IPS DF 19.7 (cell line): ENCODE results near the gene CDH23.

Experiments used
- DNase-seq: peaks from one replicate; pipeline ENCODE4 v3.0.0-alpha.2; 2013; ENCODE audit warnings: low read depth, low spot score

Gene CDH23

DNA sequence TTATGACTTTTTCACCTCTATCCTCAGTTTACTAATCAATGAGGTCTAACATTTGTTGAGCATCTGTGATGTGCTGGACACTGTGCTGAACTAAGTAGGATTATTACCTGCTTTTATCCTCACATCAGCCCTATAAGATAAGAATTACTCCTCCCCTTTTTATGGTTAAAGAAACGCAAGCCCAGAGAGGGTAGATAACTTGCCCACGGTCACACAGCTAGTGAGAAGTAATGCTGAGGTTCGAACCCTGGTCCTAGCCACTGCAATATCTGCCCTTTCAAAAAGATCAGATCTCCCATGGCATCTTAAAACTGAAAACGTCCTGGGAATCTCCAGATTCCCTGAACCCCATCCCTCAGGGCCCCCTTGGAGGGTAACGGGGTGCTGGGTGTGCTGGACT is 204.6 kb downstream of the CDH23 start:
- DNase-seq = no peak

DNA sequence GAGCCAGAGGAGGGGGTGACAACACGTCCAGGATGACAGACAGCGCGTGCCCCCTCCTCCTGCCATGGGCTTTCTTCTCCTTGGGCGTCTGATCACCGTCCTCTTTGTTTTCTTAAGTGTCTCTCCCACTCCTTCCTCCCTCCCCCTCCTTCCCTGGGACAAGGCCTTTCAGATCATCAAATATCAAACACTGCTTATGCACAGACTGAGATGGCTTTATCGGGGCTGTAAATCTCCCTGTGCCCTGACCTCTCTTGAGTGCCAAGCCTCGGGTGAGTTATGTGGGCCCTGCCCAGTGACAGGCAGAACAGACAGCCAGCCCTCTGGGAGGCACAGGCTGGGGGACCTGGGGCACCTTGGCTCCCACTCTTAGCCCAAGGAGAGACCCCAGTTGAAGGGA is 206.4 kb downstream of the CDH23 start:
- DNase-seq = no peak

DNA sequence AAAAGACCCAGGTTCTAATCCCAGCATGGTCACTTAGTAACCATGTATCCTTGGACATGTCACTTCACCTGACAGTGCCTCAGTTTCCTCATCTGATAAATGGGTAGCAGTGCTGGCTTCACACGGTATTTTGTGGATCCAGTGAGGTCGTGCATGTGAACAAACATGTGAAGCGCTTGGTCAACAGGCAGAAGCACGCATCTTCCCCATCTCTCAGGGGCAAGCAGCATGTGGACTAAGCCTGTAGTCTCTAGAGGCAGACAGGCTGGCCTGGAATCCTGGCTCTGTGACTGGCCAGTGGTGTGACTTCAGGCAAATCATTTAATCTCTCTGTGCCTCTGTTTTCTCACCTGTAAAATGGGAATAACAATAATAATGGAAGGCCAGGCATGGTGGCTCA is 207.0 kb downstream of the CDH23 start:
- DNase-seq = no peak

DNA sequence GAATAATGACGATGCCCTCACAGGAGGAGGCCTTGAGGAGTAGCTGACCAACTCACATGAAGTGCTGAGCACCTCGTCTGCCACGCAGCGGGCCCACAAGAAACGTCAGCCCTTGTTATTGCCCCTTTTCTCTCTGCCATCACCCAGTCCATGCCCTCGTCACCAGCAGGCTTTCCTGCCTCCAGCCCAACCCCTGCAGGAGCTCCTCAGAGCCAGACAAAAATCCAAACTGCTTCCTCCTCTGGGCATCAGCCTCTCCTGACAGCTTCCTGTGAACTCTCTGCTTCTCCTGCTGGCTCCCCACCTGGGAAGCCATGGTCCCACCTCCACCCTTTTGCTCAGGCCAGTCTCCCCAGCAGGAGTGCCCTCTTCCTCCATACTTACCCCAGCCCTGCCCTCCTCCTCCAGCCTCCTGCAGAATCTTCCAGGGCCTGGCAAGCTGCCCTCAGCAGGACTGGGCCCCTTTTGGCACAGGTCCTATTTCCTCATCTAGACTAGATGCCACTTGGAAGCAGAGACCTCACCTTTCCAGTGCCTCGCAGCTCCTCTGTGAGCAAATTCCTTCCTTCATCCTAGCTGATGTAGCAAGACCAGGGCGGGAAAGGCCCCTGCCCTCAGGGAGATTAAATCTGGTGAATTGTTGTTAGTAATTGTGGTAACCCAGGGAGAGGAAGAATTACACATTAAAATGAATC is 207.8 kb downstream of the CDH23 start:
- no peak for DNase-seq

DNA sequence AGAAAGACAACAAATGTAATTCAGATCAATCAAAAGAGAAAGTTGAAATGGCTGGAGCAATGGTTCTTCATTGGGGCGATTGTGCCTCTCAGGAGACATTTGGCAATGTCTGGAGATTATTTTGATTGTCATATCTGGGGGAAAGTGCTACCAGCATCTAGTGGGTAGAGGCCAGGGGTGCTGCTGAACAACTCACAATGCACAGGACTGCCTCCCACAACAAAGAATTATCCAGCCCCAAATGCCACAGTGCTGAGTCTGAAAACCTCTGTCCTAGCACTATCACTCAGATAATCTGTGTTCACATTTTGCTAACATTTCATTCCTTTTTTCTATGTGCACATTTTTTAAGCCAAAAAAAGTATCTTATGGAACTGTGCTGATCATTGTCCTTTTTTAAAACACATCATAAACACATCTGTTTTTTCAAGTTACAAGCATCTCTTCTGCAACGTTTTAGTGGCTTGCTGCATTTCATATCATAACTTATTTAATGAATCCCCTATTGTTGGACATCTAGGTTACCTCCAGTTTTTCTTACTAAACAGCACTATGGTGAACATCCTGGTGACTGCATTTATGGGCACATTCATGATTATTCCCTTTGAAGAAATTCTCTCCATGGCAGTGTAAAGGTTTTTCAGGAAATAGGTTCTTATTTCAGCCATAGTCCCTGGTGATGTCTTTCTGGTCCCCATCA is 208.7 kb downstream of the CDH23 start:
- no peak for DNase-seq

DNA sequence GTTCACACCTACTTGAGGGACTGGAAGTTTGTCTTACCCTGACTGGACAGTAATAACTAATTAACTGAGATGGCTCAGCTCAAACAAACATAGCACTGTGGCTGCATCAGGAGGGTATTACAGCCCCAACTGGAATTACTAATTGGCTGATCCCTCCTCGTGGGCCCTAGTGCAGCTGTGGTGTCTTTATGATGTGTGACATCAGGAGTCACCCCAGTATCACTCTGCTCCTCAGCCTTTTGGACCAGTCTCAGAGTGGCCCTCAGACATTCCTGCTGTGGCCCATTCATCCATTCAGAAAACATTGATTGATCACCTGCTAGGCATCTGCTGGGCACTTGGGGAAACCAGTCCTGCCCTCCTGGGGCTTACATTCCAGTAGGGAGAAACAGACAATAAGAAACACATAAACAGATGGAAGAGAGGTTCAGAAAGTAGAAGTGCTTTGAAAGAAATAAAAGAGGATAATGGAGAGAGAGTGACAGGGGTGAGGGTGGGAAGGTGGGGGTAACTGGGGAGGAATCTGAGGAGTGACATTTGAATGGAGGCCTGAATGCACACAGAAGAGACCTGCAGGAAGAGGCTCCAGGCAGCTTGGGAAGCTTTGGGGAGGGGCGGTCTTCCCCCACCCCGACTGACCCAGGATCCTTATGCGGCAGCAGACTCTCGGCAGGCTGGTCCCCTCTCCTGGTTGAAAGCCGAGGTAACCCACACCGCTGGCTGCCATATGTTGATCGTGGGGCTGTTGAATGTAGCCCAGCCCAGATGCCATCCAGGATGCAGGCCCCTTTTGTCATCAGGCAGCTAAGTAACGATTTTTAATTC is 209.7 kb downstream of the CDH23 start:
- no peak for DNase-seq

DNA sequence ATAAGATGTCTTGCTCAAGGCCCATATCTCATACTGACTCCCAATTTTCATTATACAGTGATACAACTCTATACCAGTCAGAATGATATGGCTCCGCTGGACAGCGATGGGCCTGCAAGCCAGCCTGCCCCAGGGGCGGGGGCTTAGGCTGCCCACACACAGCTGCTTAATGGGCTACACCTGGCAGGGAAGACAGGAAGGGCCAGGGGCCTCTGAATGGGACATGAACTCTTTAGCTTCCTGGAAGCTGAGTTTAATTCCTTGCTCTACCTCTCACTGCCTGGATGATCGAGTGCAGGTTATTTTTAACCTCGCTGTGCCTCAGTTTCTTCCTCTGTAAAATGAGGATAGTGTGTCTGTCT is 210.3 kb downstream of the CDH23 start:
- no peak for DNase-seq

DNA sequence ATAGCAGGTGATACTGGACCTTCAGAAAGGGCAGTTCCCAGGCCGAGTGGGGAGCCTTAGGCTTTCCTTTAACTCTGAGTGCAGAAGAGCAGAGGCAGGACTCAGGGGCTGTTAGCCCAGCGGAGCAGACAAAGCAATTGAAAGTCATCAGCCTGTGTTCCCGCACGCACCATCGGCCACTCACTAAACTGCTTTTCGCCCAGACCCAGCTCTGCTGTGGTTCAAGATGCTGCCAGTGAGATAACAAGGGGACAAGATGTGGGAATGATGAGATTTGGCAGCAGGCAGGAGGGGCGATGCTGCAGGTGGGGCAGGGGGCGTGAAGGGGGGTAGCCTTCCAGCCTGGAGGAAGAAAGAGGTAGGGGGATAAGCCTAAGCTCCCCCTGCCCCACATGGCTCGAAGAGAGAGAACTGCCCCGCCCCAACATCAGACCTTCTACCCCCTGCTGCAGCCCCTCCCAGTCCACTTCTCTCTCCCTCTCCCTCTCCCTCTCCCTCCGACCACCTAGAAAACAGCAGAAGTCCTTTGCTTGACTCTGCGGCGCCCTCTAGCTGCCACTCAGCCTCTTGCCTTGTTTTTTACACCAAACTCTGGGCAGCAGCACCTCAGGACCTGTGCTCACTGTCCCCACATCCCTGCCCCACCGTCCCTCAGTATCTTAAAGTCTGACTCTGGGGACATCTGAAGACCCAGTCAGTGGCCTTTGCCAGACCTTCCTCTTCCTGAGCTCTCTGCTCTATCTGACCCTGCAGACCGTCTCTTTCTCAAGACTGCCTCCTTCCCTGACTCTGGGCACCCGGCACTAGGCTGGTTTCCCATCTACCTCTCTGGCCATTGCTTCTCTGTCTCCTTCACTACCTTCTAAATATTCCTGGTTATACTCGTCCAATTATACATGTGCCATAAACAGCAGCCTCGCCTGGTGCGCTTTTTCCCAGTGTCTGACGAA is 212.4 kb downstream of the CDH23 start:
- DNase-seq = peak; percentile 35

DNA sequence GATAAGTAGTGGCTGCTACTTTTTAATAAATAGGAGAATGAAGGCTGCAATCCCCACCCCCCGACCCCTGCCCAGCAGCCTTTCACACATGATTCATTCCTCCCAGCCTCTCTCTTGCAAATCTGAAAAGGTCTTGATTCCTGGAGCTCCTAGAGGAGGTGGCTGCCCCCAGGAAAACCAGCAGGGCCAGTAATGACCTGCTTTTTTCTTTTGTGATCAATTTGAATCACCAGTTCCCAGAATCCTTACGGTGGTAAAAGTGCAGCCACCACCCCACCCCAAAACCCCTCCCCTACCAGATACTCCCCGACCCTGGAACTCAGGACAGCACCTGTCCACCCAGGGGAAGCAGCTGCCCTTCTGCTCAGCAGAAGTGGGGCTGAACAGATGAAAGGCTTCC is 213.9 kb downstream of the CDH23 start:
- DNase-seq = no peak

DNA sequence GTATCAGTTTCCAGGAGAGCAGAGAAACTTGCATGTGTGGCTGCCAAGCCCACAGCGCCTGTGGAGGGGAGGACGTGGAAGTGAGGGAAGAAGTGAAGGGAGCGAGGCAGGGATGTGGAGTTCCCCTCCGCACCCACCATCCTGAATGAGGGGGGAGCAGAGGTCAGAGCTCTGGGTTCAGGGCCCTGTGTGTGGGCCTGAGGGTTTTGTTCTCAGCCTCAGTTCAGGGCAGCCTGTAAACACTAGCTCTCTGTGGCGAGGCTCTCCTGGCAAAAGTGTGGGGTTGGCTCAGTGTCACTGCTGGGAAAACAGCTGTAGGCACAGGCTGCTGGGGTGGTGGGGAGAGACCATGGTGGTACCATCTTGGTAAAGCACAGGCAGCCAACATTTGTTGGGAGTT is 214.4 kb downstream of the CDH23 start:
- DNase-seq = no peak

DNA sequence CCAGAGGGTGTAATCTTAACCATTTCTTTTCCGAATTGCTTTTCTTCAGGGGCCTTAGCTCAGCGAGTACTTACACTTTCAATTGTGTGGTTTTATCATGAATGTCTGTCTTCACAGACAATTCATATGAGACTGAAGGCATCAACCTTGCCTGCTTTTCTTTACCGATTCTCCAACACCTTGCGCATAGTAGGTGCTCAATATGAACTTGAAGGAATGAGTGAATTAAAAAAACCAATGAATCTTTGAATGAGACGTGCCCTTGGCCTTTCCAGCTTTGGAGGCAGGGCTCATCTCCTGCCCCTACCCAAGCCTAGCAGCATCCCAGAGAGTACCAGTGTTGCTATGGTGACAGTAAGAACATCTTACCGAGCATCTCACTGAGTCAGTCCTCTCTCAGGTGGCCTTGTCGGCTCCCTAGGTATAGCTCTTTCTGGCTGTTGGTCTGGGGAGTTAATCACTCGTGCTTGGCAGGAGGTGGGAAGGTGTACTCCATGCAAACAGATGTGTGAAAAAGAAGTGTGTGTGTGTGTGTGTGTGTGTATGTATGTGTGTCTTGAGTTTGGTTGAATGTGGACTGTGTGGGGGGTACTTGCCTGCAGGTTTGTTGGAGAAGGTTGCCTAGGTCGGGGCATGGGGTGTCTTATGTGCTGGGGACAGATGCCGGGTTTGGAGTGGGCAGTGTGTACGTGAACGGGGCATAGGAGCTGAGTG is 215.1 kb downstream of the CDH23 start:
- DNase-seq = no peak

DNA sequence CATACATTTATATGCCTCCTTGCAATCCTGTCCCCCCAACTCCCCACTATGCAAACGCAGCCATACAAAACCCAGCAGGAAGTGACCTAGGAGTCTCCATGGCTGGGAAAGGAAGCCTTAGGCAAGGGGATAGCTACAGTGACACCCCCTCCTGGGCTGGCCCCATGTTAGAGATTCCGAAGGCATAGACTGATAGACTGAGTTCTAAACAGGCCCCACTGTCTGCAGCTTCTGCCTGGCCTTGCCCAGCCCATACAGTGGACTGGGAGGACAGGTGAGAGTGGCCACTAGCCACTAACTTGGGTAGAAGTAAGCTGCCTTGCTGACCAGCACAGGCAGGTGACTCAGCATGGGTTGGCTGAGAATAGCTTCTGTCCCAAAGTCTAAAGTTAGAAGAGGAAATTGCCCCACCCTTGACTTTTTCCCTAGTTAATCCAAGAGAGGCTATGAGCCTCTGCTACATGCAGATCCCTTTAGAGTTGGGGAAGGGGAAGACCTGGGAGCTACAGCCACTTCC is 216.6 kb downstream of the CDH23 start:
- DNase-seq = no peak

DNA sequence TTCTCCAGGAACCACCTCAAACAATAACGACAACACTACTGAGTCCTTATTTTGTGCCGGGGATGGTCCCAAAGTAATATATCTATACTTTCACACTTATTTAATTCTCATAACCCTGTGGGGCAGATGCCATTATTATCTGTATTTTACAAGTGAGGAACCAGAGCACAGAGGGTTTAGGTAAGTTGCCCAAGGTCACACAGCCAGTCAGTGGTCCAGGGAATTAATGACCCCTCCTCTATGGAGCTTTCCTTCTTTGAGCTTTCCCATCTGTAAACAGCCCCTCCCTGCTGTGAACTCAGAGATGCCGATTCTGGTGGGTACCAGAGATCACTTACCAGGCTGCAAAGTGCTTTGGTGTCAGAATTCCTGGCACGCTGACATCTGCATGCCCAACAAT is 217.2 kb downstream of the CDH23 start:
- no peak for DNase-seq

DNA sequence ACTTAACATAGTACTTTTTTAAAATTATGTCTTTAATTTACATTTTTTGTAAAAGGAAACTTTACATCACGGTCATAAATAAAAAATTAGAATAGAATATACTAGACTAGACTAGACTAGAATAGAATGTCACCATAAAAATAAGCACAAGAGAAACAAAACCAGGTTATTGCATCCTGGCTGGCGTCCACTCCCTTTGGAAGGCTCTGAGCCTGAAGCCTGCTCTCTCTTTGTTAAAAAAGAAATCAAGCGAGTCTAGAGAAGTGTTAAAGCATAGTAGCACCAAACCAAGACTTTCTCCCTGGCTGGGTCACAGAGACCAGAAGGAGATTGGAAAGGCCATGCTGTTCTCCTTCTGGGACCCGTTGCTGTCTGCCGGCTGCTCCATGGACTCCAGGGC is 218.2 kb downstream of the CDH23 start:
- DNase-seq = no peak

DNA sequence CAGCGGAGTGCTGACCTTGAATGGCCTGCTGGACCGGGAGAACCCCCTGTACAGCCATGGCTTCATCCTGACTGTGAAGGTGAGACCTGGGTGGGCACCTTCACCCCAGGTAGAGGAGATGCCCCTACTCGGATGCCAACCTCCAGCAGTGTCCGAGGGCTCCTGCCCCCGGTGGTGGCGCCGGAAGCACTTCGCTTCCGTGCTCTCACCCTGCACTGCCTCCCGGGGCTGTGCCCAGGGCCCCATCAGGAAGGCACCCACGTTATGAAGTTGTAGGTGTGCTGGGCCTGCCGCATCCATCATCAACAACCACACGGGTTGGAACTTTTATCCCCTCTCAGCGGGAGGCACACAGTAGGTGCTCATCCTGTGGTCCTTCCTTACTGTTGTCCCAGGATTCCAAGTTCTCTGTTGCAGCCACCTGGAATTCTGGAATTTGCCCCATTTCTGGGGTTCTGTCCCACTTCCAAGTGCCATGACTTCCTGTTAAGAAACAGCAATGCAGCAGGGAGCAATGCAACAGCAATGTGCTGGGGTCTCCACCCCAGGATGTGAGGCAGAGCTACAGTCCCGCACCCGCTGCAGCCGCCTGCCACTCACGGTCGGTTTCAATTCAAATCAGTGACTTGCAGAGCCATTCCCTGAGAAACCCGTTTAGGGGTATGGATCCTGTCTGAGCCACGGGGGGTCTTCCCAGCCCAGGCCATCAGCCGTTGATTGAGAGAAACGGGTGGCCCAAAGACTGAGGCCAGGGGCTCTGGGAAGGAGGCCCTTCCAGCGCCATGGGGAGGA is 219.0 kb downstream of the CDH23 start:
- DNase-seq = no peak

DNA sequence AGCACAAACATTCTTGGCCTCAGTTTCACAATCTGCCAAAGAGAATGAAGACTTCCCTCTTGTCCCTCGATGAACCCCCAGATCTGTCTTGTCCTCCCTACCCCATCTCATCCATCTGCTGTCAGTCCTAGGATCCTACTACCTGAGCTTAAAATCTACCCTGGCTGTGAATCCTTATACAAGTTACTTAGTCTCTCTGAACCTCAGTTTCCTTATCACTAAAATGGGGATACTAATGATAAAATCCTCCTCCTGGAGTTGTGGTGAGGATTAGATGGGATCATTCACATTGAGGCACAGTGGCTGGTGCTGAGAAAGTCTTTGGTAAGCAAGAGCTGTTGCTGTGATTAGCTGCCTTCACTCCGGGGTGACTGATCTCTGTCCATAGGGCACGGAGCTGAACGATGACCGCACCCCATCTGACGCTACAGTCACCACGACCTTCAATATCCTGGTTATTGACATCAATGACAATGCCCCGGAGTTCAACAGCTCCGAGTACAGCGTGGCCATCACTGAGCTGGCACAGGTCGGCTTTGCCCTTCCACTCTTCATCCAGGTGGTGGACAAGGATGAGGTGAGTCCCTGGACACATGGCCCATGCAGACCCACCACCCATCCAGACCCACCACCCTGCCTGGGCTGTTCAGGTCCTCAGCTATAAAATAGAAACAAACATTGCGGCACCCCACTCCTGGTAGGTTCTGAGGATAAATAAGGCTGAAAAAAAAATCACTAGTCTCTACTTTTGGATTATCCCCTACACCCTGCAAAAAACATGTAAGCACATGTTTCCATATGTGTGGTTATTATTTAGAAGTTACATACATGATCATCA is 220.3 kb downstream of the CDH23 start:
- DNase-seq = no peak

DNA sequence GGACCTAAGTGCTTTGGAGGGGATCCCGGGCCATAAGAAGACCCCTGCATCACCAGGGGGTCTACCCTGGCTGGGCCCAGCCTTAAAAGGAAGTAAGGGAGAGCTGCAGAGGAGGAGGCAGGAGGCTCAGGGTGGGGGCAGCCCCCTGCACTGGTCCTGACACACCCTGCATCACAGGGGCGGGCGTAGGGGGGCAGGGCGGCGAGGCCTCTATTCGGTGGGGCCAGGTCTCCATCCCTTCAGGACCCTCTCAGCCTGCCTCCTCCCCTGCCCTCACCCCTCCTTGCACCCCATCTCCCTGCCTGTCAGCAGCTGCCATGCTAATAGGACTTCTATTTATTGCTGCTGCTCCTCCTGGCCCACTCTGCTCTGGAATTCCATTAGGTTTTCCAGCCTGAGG is 221.5 kb downstream of the CDH23 start:
- no peak for DNase-seq

DNA sequence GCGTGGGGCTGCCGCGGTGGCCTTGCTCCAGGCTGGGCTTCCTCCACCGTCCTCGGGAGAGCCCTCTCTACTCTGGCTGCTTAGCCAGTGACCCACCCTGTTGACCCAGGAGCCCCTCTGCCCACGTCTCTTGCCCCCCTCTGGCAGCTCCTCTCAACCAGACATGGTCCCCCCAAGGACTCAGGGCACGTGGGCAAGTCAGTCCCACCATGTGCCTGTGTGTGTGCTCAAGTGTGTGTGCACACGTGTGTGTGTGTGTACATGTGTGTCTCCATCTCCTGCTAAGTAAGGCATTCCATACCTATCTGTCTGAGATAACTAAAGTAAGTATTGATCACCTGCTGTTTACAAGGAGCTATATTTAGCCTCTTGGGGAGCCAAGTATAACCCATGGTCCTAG is 221.9 kb downstream of the CDH23 start:
- no peak for DNase-seq

DNA sequence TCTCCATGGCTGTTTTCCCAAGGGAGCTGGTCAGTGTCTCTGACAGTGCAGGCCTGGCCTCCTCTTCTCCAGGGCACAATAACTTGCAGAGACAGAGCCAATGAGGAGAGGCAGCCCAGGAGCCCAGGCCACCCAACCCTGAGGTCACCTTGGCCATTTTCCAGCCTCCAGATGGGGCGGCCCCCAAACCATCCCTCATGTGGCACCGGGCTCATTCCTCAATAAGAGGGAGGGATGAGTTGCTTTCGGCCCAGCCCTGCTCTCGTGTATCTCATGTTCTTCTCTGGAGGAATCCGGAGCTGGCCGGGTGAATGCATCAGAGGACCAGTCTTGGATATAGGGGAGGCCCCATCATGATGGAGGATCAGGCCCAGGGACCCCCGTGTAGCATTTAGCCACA is 223.9 kb downstream of the CDH23 start:
- no peak for DNase-seq
